Upper lobe of left lung (tissue), 6 donors: ENCODE measurements around the gene ST7. TPM values are rescaled to one million over a fixed set of nuclear protein-coding genes. Genes with fewer than 3 reads are reported as not detected.

Source experiments
- ATAC-seq, 2 donors: fragments of 200-7000 bp; cut with Tn5 transposase; one replicate each; pipeline ENCODE4 v1.9.1; 2022; ENCODE audit warnings: mild to moderate bottlenecking in 2 of 2, moderate library complexity in 2 of 2; ENCODE audit not compliant: low FRiP score in 2 of 2
- DNase-seq, 2 donors: peaks; one replicate each; pipeline ENCODE4 v3.0.0-alpha.2; 2019 to 2020
- H3K27ac ChIP-seq, 4 donors: fragments of 200-600 bp; sonication (generic); one replicate each; pipeline ENCODE4 v1.5.1; 2016 to 2019
- H3K27me3 ChIP-seq, 4 donors: fragments of 200-600 bp; sonication (generic); one replicate each; pipeline ENCODE4 v1.5.1; 2017 to 2019
- H3K36me3 ChIP-seq, 4 donors: fragments of 200-600 bp; sonication (generic); one replicate each; pipeline ENCODE4 v1.5.1; 2016 to 2019
- H3K4me1 ChIP-seq, 4 donors: fragments of 200-600 bp; sonication (generic); one replicate each; pipeline ENCODE4 v1.5.1; 2018 to 2019
- H3K4me3 ChIP-seq, 4 donors: fragments of 200-600 bp; sonication (generic); one replicate each; pipeline ENCODE4 v1.5.1; 2017 to 2019; ENCODE audit warnings: mild to moderate bottlenecking in 2 of 4, moderate library complexity in 1 of 4
- H3K9me3 ChIP-seq, 4 donors: fragments of 200-600 bp; sonication (generic); one replicate each; pipeline ENCODE4 v1.5.1; 2018 to 2019
- CTCF ChIP-seq, 6 experiments: fragments of 450-650 bp in 4 of 6; fragments of 200-600 bp in 2 of 6; sonication (generic) in 2 of 6; IDR thresholded peaks; one replicate each; pipeline ENCODE4 v1.5.1; 2016 to 2019; ENCODE audit warnings: antibody characterized with exemption in 6 of 6
- EP300 ChIP-seq, 4 donors: sonication (generic); formaldehyde crosslinking; IDR thresholded peaks; one replicate each; pipeline ENCODE4 v1.5.1; 2017; ENCODE audit warnings: antibody characterized with exemption in 4 of 4, control low read depth in 2 of 4
- POLR2A ChIP-seq, 4 donors: fragments of 450-650 bp; IDR thresholded peaks; one replicate each; pipeline ENCODE4 v1.5.1; 2016 to 2017; ENCODE audit warnings: antibody characterized with exemption in 4 of 4, mild to moderate bottlenecking in 2 of 4
- POLR2AphosphoS5 ChIP-seq, 2 donors: sonication (generic); formaldehyde crosslinking; IDR thresholded peaks; one replicate each; pipeline ENCODE4 v1.5.1; 2017; ENCODE audit warnings: antibody characterized with exemption in 2 of 2
- WGBS, 2 donors: methylation state at CpG; one replicate each; pipeline ENCODE4 v1.1.5; 2017 to 2018; 5-methylcytosine and 5-hydroxymethylcytosine counted together
- total RNA-seq, 6 donors: library from RNA; depleted of rRNA in 4 of 6; stranded (reverse); fragments of >200 nt in 4 of 6; gene quantifications; one replicate each; pipeline versions ENCODE4 v1.1.0 to v1.2.1, GENCODE V29; 2016 to 2021
- donor health status: DM: no; HTN: no; CAD: no; lungs with moderate emphysema.
- donor health status: DM: no; HTN: yes; CAD: no; lungs with severe emphysema.

The ST7 gene
- total RNA-seq, 6 donors from 2014 or later = 36.0 to 135 (median 73.4) TPM

- ATAC-seq (no peak), DNase-seq (no peak)
- no peaks in the 10 kb centered on the region for H3K36me3 ChIP-seq
- H3K27ac ChIP-seq = no peak overlapping the region
- no peaks in the 10 kb centered on the region for H3K9me3 ChIP-seq
- H3K27me3 ChIP-seq = no peaks in the 10 kb centered on the region
- WGBS, 2 donors = 0 to 92% methylated on average over 1 of the region's 1 CpG
- TF ChIP-seq POLR2A (IDR thresholded peaks at IDR 0.05) (no peak), CTCF (IDR thresholded peaks at IDR 0.05) (no peak), POLR2AphosphoS5 (IDR thresholded peaks at IDR 0.05) (no peak), EP300 (IDR thresholded peaks at IDR 0.05) (no peak)
- H3K4me1 ChIP-seq = no peaks in the 10 kb centered on the region
- no peak overlapping the region for H3K4me3 ChIP-seq
Observed at GRCh38 chr7:117264716-117265115, 311.4 kb downstream of the ST7 start.

- H3K36me3 ChIP-seq = no peaks in the 10 kb centered on the region
- H3K27ac ChIP-seq = no peak overlapping the region
- ATAC-seq (peak in 1 of 2 donors; percentile 92), DNase-seq (no peak)
- H3K4me1 ChIP-seq = no peaks in the 10 kb centered on the region
- 70% methylated on average over 5 of the region's 5 CpGs for WGBS, 2 donors
- H3K27me3 ChIP-seq = no peaks in the 10 kb centered on the region
- no peak overlapping the region for H3K4me3 ChIP-seq
- H3K9me3 ChIP-seq = no peaks in the 10 kb centered on the region
- peak in 1 of 2 donors; percentile 24 for TF ChIP-seq POLR2AphosphoS5 (IDR thresholded peaks at IDR 0.05)
- TF ChIP-seq POLR2A (IDR thresholded peaks at IDR 0.05) = no peak
Observed at GRCh38 chr7:117269417-117269816, 316.1 kb downstream of the ST7 start.

- no peaks in the 10 kb centered on the region for H3K27me3 ChIP-seq
- no peak overlapping the region for H3K27ac ChIP-seq
- no peaks in the 10 kb centered on the region for H3K4me1 ChIP-seq
- no peaks in the 10 kb centered on the region for H3K9me3 ChIP-seq
- TF ChIP-seq CTCF (IDR thresholded peaks at IDR 0.05) (no peak), POLR2A (IDR thresholded peaks at IDR 0.05) (no peak)
- WGBS, 2 donors = 67 to 79% methylated on average over 3 of the region's 3 CpGs
- no peak overlapping the region for H3K4me3 ChIP-seq
- DNase-seq = no peak
- peak in 1 of 2 donors; percentile 85 for ATAC-seq
- no peaks in the 10 kb centered on the region for H3K36me3 ChIP-seq
Observed at GRCh38 chr7:117269886-117270285, 316.6 kb downstream of the ST7 start.

- Histone ChIP-seq H3K27me3 (no peaks in the 10 kb centered on the region), H3K4me1 (no peaks in the 10 kb centered on the region), H3K27ac (no peak overlapping the region), H3K36me3 (no peaks in the 10 kb centered on the region), H3K9me3 (no peaks in the 10 kb centered on the region), H3K4me3 (no peak overlapping the region)
- DNase-seq = no peak
- no peak for TF ChIP-seq POLR2AphosphoS5 (IDR thresholded peaks at IDR 0.05)
- no peak for TF ChIP-seq CTCF (IDR thresholded peaks at IDR 0.05)
- TF ChIP-seq EP300 (IDR thresholded peaks at IDR 0.05) = no peak
- no peak for TF ChIP-seq POLR2A (IDR thresholded peaks at IDR 0.05)
- 69 to 84% methylated on average over 9 of the region's 9 CpGs for WGBS, 2 donors
- peak in 1 of 2 donors; percentile 41 for ATAC-seq
Observed at GRCh38 chr7:117270371-117270770, 317.1 kb downstream of the ST7 start.

GRCh38 chr7:117271566-117271965 lies 318.3 kb downstream of the ST7 start:
- Histone ChIP-seq H3K9me3 (no peaks in the 10 kb centered on the region), H3K27ac (no peak overlapping the region), H3K27me3 (no peaks in the 10 kb centered on the region), H3K4me3 (no peak overlapping the region), H3K4me1 (no peaks in the 10 kb centered on the region), H3K36me3 (no peaks in the 10 kb centered on the region)
- TF ChIP-seq EP300 (IDR thresholded peaks at IDR 0.05) = no peak
- ATAC-seq (no peak), DNase-seq (no peak)
- WGBS, 2 donors = 89 to 98% methylated on average over 3 of the region's 3 CpGs

GRCh38 chr7:117272017-117272759 lies 318.9 kb downstream of the ST7 start:
- DNase-seq (no peak), ATAC-seq (no peak)
- H3K4me3 ChIP-seq = no peak overlapping the region
- no peaks in the 10 kb centered on the region for H3K36me3 ChIP-seq
- no peaks in the 10 kb centered on the region for H3K4me1 ChIP-seq
- TF ChIP-seq POLR2AphosphoS5 (IDR thresholded peaks at IDR 0.05) = no peak
- TF ChIP-seq CTCF (IDR thresholded peaks at IDR 0.05) = no peak
- TF ChIP-seq POLR2A (IDR thresholded peaks at IDR 0.05) = no peak
- no peak for TF ChIP-seq EP300 (IDR thresholded peaks at IDR 0.05)
- H3K27me3 ChIP-seq = no peaks in the 10 kb centered on the region
- no peaks in the 10 kb centered on the region for H3K9me3 ChIP-seq
- 96 to 100% methylated on average over 2 of the region's 2 CpGs for WGBS, 2 donors
- no peak overlapping the region for H3K27ac ChIP-seq
